Endothelial cell (in vitro differentiated cells): ENCODE measurements around the gene MDK. TPM values are rescaled to one million over a fixed set of nuclear protein-coding genes. Genes with fewer than 3 reads are reported as not detected.

Experiments
- DNase-seq: peaks from one replicate; pipeline ENCODE4 v3.0.0; 2021; ENCODE audit warnings: low spot score
- H3K27ac Mint-ChIP-seq: one replicate; pipeline ENCODE4 v1.8.0; 2021; ENCODE audit warnings: mixed read lengths, inconsistent platforms; ENCODE audit not compliant: unreplicated experiment
- H3K27me3 Mint-ChIP-seq: one replicate; pipeline ENCODE4 v1.8.0; 2021; ENCODE audit warnings: mild to moderate bottlenecking, moderate library complexity, mixed read lengths, inconsistent platforms; ENCODE audit not compliant: unreplicated experiment
- H3K36me3 Mint-ChIP-seq: one replicate; pipeline ENCODE4 v1.8.0; 2021; ENCODE audit warnings: mild to moderate bottlenecking, low read depth, mixed read lengths, inconsistent platforms; ENCODE audit not compliant: unreplicated experiment
- H3K4me1 Mint-ChIP-seq: one replicate; pipeline ENCODE4 v1.8.0; 2021; ENCODE audit warnings: mild to moderate bottlenecking, mixed read lengths, inconsistent platforms; ENCODE audit not compliant: unreplicated experiment
- H3K4me3 Mint-ChIP-seq: one replicate; pipeline ENCODE4 v1.8.0; 2021; ENCODE audit warnings: mild to moderate bottlenecking, mixed read lengths, inconsistent platforms; ENCODE audit not compliant: unreplicated experiment
- H3K9me3 Mint-ChIP-seq: one replicate; pipeline ENCODE4 v1.8.0; 2021; ENCODE audit warnings: mixed read lengths, inconsistent platforms; ENCODE audit not compliant: unreplicated experiment
- total RNA-seq: library from RNA; stranded (reverse); fragmentation: NEBNext Ultra II Directional; extraction: Animal tissue kit (Norgen Biotek cat#: 25700); gene quantifications from one replicate; pipeline ENCODE4 v1.2.1, GENCODE V29; 2021; ENCODE audit not compliant: unreplicated experiment
- TF ChIP-seq, protein P1 (sequence below): fragments of 200-600 bp; sonication (generic); IDR thresholded peaks from one replicate; pipeline ENCODE4 v1.5.0; 2021; ENCODE audit warnings: antibody characterized with exemption; ENCODE audit not compliant: unreplicated experiment

MDK gene
- total RNA-seq, 1 donor from 2014 or later = 553 TPM

DNA sequence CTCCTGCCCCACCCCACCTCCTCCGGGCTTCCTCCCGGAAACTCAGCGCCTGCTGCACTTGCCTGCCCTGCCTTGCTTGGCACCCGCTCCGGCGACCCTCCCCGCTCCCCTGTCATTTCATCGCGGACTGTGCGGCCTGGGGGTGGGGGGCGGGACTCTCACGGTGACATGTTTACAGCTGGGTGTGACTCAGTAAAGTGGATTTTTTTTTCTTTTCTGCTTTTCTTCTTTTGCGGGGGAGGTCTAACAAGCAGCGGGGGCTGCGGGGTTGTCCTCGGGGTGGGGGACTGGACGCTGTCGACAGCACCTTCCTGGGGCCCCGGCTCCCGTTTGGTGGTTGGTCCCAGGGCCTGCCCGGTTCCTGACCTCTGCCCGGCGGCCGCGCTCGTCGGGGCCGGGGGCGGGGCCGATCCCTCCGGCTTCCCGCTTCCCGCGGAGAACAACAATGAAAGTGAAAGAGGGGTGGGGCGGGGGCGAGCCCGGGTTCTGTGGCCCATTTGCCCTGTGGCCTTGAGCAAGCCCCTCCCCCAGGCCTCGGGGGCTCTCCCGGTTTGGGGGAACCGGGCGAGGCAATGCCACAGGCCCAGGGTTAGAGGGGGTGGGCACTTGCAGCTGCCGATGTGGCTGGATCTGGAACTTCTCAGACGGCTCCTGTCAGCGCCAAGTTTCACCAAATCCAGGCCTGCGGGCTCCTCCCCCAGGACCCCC, 975 bp upstream of the MDK start:
- DNase-seq = peak; percentile 75
- TF ChIP-seq, protein P1, sequence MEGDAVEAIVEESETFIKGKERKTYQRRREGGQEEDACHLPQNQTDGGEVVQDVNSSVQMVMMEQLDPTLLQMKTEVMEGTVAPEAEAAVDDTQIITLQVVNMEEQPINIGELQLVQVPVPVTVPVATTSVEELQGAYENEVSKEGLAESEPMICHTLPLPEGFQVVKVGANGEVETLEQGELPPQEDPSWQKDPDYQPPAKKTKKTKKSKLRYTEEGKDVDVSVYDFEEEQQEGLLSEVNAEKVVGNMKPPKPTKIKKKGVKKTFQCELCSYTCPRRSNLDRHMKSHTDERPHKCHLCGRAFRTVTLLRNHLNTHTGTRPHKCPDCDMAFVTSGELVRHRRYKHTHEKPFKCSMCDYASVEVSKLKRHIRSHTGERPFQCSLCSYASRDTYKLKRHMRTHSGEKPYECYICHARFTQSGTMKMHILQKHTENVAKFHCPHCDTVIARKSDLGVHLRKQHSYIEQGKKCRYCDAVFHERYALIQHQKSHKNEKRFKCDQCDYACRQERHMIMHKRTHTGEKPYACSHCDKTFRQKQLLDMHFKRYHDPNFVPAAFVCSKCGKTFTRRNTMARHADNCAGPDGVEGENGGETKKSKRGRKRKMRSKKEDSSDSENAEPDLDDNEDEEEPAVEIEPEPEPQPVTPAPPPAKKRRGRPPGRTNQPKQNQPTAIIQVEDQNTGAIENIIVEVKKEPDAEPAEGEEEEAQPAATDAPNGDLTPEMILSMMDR = no peak
- Mint-ChIP-seq H3K27me3 (peaks cover 9% of the 10 kb centered on the region), H3K9me3 (no peaks in the 10 kb centered on the region), H3K4me3 (peak overlapping the region; percentile 85), H3K4me1 (peaks cover 3% of the 10 kb centered on the region), H3K27ac (peak overlapping the region; percentile 67), H3K36me3 (peaks cover 10% of the 10 kb centered on the region)

- H3K27me3 Mint-ChIP-seq = peaks cover 18% of the 10 kb centered on the region
- peaks cover 19% of the 10 kb centered on the region for H3K36me3 Mint-ChIP-seq
- H3K9me3 Mint-ChIP-seq = no peaks in the 10 kb centered on the region
- peaks cover 9% of the 10 kb centered on the region for H3K4me1 Mint-ChIP-seq
- peak; percentile 55 for DNase-seq
- TF ChIP-seq, protein P1 = no peak
- peak overlapping the region; percentile 86 for H3K4me3 Mint-ChIP-seq
- no peak overlapping the region for H3K27ac Mint-ChIP-seq
Observed at GRCh38 chr11:46381819-46382645, 563 bp downstream of the MDK start.

GRCh38 chr11:46382646-46383403, 1.4 kb downstream of the MDK start:
- H3K4me1 Mint-ChIP-seq = peaks cover 9% of the 10 kb centered on the region
- peaks cover 19% of the 10 kb centered on the region for H3K27me3 Mint-ChIP-seq
- no peak overlapping the region for H3K27ac Mint-ChIP-seq
- peaks cover 12% of the 10 kb centered on the region for H3K36me3 Mint-ChIP-seq
- H3K4me3 Mint-ChIP-seq = peak overlapping the region; percentile 86
- DNase-seq = peak; percentile 68
- no peaks in the 10 kb centered on the region for H3K9me3 Mint-ChIP-seq
- TF ChIP-seq, protein P1 = peak; percentile 63

DNA sequence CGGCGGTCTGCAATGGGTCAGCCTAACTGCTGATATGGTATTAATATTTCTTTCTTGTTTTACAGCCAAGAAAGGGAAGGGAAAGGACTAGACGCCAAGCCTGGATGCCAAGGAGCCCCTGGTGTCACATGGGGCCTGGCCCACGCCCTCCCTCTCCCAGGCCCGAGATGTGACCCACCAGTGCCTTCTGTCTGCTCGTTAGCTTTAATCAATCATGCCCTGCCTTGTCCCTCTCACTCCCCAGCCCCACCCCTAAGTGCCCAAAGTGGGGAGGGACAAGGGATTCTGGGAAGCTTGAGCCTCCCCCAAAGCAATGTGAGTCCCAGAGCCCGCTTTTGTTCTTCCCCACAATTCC, 1.9 kb downstream of the MDK start:
- peak overlapping the region; percentile 72 for H3K27ac Mint-ChIP-seq

More for the DNA sequence above, 1.9 kb downstream of the MDK start:
- H3K4me3 Mint-ChIP-seq = peak overlapping the region; percentile 86
- DNase-seq = no peak
- no peaks in the 10 kb centered on the region for H3K9me3 Mint-ChIP-seq
- H3K4me1 Mint-ChIP-seq = peaks cover 9% of the 10 kb centered on the region
- H3K27me3 Mint-ChIP-seq = peaks cover 19% of the 10 kb centered on the region
- H3K36me3 Mint-ChIP-seq = peaks cover 10% of the 10 kb centered on the region
- TF ChIP-seq, protein P1 = no peak
